GM06990 (cell line): ENCODE results near the gene GPM6B.

Source experiments
- DNase-seq: peaks from one replicate; pipeline ENCODE4 v3.0.0-alpha.2; 2011; ENCODE audit not compliant: insufficient read length; ENCODE audit errors: extremely low read depth
- H3K27me3 ChIP-seq: replicated peaks from 2 replicates; pipeline ENCODE4 v1.6.0; 2011; ENCODE audit warnings: low read length; ENCODE audit not compliant: control insufficient read depth, insufficient read depth
- H3K36me3 ChIP-seq: 2 replicates; pipeline ENCODE4 v1.5.1; 2011; ENCODE audit warnings: low read length; ENCODE audit not compliant: control insufficient read depth, insufficient read depth
- H3K4me3 ChIP-seq: replicated peaks from 2 replicates; pipeline ENCODE4 v1.5.1; 2011; ENCODE audit warnings: low read depth, mild to moderate bottlenecking, control low read depth, low read length
- TF ChIP-seq, protein P1 (sequence below): IDR thresholded peaks from 2 replicates; pipeline ENCODE4 v1.5.1; 2011; ENCODE audit warnings: low read length, control low read depth, mild to moderate bottlenecking, inconsistent platforms; ENCODE audit not compliant: insufficient read depth, poor library complexity, severe bottlenecking

GPM6B gene

DNA sequence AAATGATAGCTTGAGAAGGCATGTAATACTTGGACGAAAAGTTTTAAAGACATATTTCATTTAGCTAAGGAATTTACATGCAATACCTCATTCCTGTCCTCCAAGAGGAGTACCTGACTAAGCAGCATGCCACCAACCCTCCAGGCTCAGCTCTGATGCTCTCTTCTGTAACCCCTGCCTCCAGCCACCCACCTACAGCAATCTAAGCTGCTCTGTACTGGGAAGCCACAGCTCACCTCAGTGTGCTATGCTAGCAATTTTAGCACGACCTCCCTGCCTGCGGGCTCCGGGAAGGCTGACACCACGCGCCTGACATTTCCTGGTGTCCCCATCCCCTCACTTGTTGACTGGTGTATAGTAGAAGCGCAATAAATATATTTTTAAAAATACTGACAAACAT lies 23.2 kb upstream of the GPM6B start:
- H3K27me3 ChIP-seq: no peaks in the 10 kb centered on the region; the same call in 1 of the 2 replicates
- TF ChIP-seq, protein P1, sequence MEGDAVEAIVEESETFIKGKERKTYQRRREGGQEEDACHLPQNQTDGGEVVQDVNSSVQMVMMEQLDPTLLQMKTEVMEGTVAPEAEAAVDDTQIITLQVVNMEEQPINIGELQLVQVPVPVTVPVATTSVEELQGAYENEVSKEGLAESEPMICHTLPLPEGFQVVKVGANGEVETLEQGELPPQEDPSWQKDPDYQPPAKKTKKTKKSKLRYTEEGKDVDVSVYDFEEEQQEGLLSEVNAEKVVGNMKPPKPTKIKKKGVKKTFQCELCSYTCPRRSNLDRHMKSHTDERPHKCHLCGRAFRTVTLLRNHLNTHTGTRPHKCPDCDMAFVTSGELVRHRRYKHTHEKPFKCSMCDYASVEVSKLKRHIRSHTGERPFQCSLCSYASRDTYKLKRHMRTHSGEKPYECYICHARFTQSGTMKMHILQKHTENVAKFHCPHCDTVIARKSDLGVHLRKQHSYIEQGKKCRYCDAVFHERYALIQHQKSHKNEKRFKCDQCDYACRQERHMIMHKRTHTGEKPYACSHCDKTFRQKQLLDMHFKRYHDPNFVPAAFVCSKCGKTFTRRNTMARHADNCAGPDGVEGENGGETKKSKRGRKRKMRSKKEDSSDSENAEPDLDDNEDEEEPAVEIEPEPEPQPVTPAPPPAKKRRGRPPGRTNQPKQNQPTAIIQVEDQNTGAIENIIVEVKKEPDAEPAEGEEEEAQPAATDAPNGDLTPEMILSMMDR: no peak

DNA sequence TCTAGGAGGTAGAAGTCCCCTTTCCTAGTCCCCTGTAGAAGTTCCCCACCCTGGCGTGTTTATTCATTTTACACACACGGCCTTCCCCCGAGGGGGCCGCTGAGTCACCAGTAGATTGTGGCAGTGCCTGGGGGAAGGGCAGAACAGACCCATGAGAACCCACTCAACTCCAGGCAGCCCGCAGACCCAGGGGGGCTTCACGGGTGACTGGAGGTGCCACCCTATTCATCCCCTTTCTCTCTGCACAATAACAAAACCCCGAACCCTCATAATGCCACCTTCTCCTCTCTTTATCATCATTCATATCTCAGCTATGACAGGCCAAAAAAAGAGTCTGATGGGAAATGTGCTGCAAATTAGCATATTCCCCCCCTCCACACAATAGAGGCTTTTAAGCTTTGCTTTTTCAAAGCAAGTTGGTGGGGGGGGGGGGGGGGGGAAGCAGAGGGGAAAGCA lies 20.4 kb upstream of the GPM6B start:
- Histone ChIP-seq H3K36me3 (no peaks in the 10 kb centered on the region), H3K27me3 (no peaks in the 10 kb centered on the region; the same call in 1 of the 2 replicates), H3K4me3 (no peak overlapping the region)
- TF ChIP-seq, protein P1: no peak
- peak; percentile 12 for DNase-seq

More for the DNA sequence above, 23.2 kb upstream of the GPM6B start:
- H3K4me3 ChIP-seq: no peak overlapping the region
- no peak for DNase-seq
- H3K36me3 ChIP-seq: no peaks in the 10 kb centered on the region

- Histone ChIP-seq H3K36me3 (no peaks in the 10 kb centered on the region), H3K4me3 (no peak overlapping the region), H3K27me3 (no peaks in the 10 kb centered on the region; the same call in 1 of the 2 replicates)
- no peak for DNase-seq
- TF ChIP-seq, protein P1: no peak
Observed at GRCh38 chrX:13836575-13836974, 19.7 kb upstream of the GPM6B start.

GRCh38 chrX:13835825-13836224 lies 18.9 kb upstream of the GPM6B start:
- DNase-seq: no peak
- TF ChIP-seq, protein P1: no peak
- Histone ChIP-seq H3K4me3 (no peak overlapping the region), H3K27me3 (no peaks in the 10 kb centered on the region; the same call in 1 of the 2 replicates), H3K36me3 (no peaks in the 10 kb centered on the region)

- TF ChIP-seq, protein P1: no peak
- Histone ChIP-seq H3K4me3 (no peak overlapping the region), H3K27me3 (no peaks in the 10 kb centered on the region; the same call in 1 of the 2 replicates), H3K36me3 (no peaks in the 10 kb centered on the region)
- DNase-seq: no peak
Observed at GRCh38 chrX:13834355-13834754, 17.5 kb upstream of the GPM6B start.

DNA sequence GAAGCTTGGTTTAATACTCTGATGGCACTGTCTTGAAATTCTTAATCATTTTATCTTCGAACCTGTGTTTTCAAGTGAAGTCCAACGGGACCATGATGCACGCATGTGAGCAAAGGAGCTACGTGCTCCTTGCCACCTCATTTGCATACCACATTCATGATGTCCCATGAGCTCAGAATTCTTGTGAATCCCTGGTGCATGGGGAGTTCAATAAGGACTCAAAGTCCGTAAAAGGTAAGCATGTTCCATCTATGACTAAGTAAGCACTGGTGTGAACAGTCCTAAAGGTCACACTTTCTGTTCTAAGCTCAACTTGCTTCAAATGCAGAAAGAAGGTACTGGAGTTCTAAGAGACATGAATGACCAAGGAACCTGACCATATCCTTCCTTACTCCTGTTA lies 13.1 kb upstream of the GPM6B start:
- TF ChIP-seq, protein P1: no peak
- DNase-seq: no peak
- Histone ChIP-seq H3K4me3 (no peak overlapping the region), H3K36me3 (no peaks in the 10 kb centered on the region), H3K27me3 (no peaks in the 10 kb centered on the region; the same call in 1 of the 2 replicates)
